HCT116 (cell line): Measurements from ENCODE around the gene LHFPL4. TPM values are rescaled to one million over a fixed set of nuclear protein-coding genes. Genes with fewer than 3 reads are reported as not detected.
"Not testable (repeated sequence)": the region's sequence is repeated elsewhere in the genome, so short reads cannot be mapped to it uniquely, and the experiment has no call there.

Source experiments
- ATAC-seq: fragments of 200-7000 bp; cut with Tn5 transposase; 2 replicates; pipeline ENCODE4 v1.9.1; 2020; ENCODE audit warnings: mild to moderate bottlenecking, moderate library complexity
- BruUV-seq: library from RNA; stranded (reverse); fragments of 400-500 nt; replicated peaks from 2 replicates; lab custom pipeline; 2021; lab: Mats Ljungman, UMichigan
- CTCF ChIA-PET: fragments of 300-600 bp; sonication (Branson Sonifier 250); formaldehyde crosslinking; loops from one replicate; lab custom pipeline; 2021; ENCODE audit warnings: antibody characterized with exemption; lab: Charles Lee
- POLR2A ChIA-PET: fragments of 300-600, 350-600 bp; sonication (Branson Sonifier 250); formaldehyde crosslinking; loops from one replicate; lab custom pipeline; 2021; ENCODE audit warnings: antibody characterized with exemption; lab: Charles Lee
- RAD21 ChIA-PET, 2 experiments: fragments of 300-600 bp; sonication (Branson Sonifier 250); formaldehyde crosslinking; loops; one replicate each; lab custom pipeline; 2023; ENCODE audit warnings: low total read pairs in 2 of 2; ENCODE audit not compliant: uncharacterized antibody in 2 of 2, unreplicated experiment in 2 of 2, low non-redundant PET in 1 of 2; lab: Charles Lee
- DNase-seq: peaks from one replicate; pipeline ENCODE4 v3.0.0-alpha.2; 2010; ENCODE audit warnings: low read depth, low spot score
- H2AFZ ChIP-seq: fragments of 200-600 bp; shearing (Covaris generic), sonication (generic); 2 replicates; pipeline ENCODE4 v1.6.1; 2017; ENCODE audit warnings: low read depth, mixed run types, mixed read lengths, antibody characterized with exemption, low read length; ENCODE audit not compliant: poor library complexity, severe bottlenecking
- H3K27ac ChIP-seq: 2 replicates; pipeline ENCODE4 v1.5.1; 2012; ENCODE audit warnings: low read depth, low read length
- H3K27me3 ChIP-seq: fragments of 200-600 bp; sonication (generic); 2 replicates; pipeline ENCODE4 v1.6.1; 2016; ENCODE audit warnings: mixed run types, low read length, mixed read lengths; ENCODE audit not compliant: insufficient read depth
- H3K36me3 ChIP-seq, 2 experiments: fragments of 200-500 bp in 1 of 2; fragments of 200-600 bp in 1 of 2; sonication (Bioruptor generic) in 1 of 2; sonication (generic) in 1 of 2; 2 replicates each; pipeline versions ENCODE4 v1.5.1 to v1.6.1; 2014 to 2016; ENCODE audit warnings: low read length in 2 of 2, inconsistent platforms in 1 of 2, mixed read lengths in 1 of 2, mixed run types in 1 of 2; ENCODE audit not compliant: insufficient read depth in 2 of 2, control insufficient read depth in 1 of 2
- H3K4me1 ChIP-seq, 2 experiments: fragments of 200-600 bp in 1 of 2; sonication (generic) in 1 of 2; 2 replicates each; pipeline versions ENCODE4 v1.5.1 to v1.6.1; 2012 to 2017; ENCODE audit warnings: low read length in 2 of 2, inconsistent platforms in 1 of 2, mild to moderate bottlenecking in 1 of 2, mixed read lengths in 1 of 2, mixed run types in 1 of 2, moderate library complexity in 1 of 2; ENCODE audit not compliant: insufficient read depth in 2 of 2, control insufficient read depth in 1 of 2
- H3K4me2 ChIP-seq: fragments of 200-600 bp; sonication (generic); 2 replicates; pipeline ENCODE4 v1.6.1; 2017; ENCODE audit warnings: mixed run types, low read length, mixed read lengths
- H3K4me3 ChIP-seq, 2 experiments: fragments of 200-600 bp in 1 of 2; sonication (generic) in 1 of 2; replicated peaks in 1 of 2; 2 replicates each; pipeline ENCODE4 v1.5.1; 2011 to 2016; ENCODE audit warnings: low read length in 2 of 2, control low read depth in 1 of 2, low read depth in 1 of 2, mild to moderate bottlenecking in 1 of 2, mixed read lengths in 1 of 2, mixed run types in 1 of 2
- H3K79me2 ChIP-seq: fragments of 200-600 bp; sonication (generic); 2 replicates; pipeline ENCODE4 v1.6.1; 2017; ENCODE audit warnings: mild to moderate bottlenecking, mixed run types, low read length, moderate library complexity, mixed read lengths; ENCODE audit not compliant: insufficient read depth
- H3K9ac ChIP-seq: fragments of 200-600 bp; sonication (generic); 2 replicates; pipeline ENCODE4 v1.6.1; 2016; ENCODE audit warnings: low read length, mixed read lengths
- H3K9me2 ChIP-seq: fragments of 200-600 bp; sonication (generic), shearing (Covaris generic); 2 replicates; pipeline ENCODE4 v1.6.1; 2017; ENCODE audit warnings: mixed run types, mild to moderate bottlenecking, moderate library complexity; ENCODE audit not compliant: insufficient read depth
- H3K9me3 ChIP-seq, 2 experiments: fragments of 200-500 bp in 1 of 2; fragments of 200-600 bp in 1 of 2; sonication (Bioruptor generic) in 1 of 2; sonication (generic) in 1 of 2; 2 replicates each; pipeline ENCODE4 v1.6.1; 2014 to 2017; ENCODE audit warnings: low read length in 2 of 2, mixed read lengths in 2 of 2, inconsistent platforms in 1 of 2, low read depth in 1 of 2, mild to moderate bottlenecking in 1 of 2, mixed run types in 1 of 2, moderate library complexity in 1 of 2; ENCODE audit not compliant: control insufficient read depth in 1 of 2, insufficient read depth in 1 of 2
- H4K20me1 ChIP-seq: fragments of 200-600 bp; sonication (generic), shearing (Covaris generic); 2 replicates; pipeline ENCODE4 v1.6.1; 2017; ENCODE audit warnings: mixed run types, mild to moderate bottlenecking, moderate library complexity; ENCODE audit not compliant: insufficient read depth
- CEBPB ChIP-seq: IDR thresholded peaks from 2 replicates; pipeline ENCODE4 v1.6.1; 2012; ENCODE audit warnings: low read depth
- EZH2 ChIP-seq: fragments of 200-600 bp; sonication (generic); IDR thresholded peaks from 2 replicates; pipeline ENCODE4 v1.6.1; 2017; ENCODE audit warnings: antibody characterized with exemption, mixed run types
- JUND ChIP-seq: IDR thresholded peaks from 2 replicates; pipeline ENCODE4 v1.6.1; 2012
- RAD21 ChIP-seq: IDR thresholded peaks from 2 replicates; pipeline ENCODE4 v1.6.1; 2012; ENCODE audit warnings: low read depth, mild to moderate bottlenecking
- SIN3A ChIP-seq: IDR thresholded peaks from 2 replicates; pipeline ENCODE4 v1.6.1; 2012; ENCODE audit warnings: low read depth
- SRF ChIP-seq: IDR thresholded peaks from 2 replicates; pipeline ENCODE4 v1.6.1; 2012; ENCODE audit warnings: low read depth
- ZNF274 ChIP-seq: fragments of 200-500 bp; sonication (Bioruptor generic); IDR thresholded peaks from 2 replicates; pipeline ENCODE4 v1.6.1; 2014; ENCODE audit warnings: mild to moderate bottlenecking, low read depth, low read length, inconsistent platforms
- intact Hi-C: fragments of 100-400 bp; cut with micrococcal nuclease; formaldehyde crosslinking; loops from 2 replicates; pipeline ENCODE4 v1.10.0; 2022
- total RNA-seq: library from RNA; stranded (reverse); gene quantifications from one replicate; pipeline ENCODE4 v1.2.1, GENCODE V29; 2021; ENCODE audit not compliant: unreplicated experiment
- TF ChIP-seq, protein P1 (sequence below): IDR thresholded peaks from 2 replicates; pipeline ENCODE4 v1.6.1; 2011; ENCODE audit warnings: mild to moderate bottlenecking, low read length, moderate library complexity; ENCODE audit not compliant: insufficient replicate concordance; ENCODE audit errors: extremely low read depth
- TF ChIP-seq, protein P2 (sequence below): IDR thresholded peaks from 2 replicates; pipeline ENCODE4 v1.6.1; 2012; ENCODE audit warnings: low read depth

The LHFPL4 gene
- total RNA-seq, 1 experiment from 2014 or later = not detected

DNA sequence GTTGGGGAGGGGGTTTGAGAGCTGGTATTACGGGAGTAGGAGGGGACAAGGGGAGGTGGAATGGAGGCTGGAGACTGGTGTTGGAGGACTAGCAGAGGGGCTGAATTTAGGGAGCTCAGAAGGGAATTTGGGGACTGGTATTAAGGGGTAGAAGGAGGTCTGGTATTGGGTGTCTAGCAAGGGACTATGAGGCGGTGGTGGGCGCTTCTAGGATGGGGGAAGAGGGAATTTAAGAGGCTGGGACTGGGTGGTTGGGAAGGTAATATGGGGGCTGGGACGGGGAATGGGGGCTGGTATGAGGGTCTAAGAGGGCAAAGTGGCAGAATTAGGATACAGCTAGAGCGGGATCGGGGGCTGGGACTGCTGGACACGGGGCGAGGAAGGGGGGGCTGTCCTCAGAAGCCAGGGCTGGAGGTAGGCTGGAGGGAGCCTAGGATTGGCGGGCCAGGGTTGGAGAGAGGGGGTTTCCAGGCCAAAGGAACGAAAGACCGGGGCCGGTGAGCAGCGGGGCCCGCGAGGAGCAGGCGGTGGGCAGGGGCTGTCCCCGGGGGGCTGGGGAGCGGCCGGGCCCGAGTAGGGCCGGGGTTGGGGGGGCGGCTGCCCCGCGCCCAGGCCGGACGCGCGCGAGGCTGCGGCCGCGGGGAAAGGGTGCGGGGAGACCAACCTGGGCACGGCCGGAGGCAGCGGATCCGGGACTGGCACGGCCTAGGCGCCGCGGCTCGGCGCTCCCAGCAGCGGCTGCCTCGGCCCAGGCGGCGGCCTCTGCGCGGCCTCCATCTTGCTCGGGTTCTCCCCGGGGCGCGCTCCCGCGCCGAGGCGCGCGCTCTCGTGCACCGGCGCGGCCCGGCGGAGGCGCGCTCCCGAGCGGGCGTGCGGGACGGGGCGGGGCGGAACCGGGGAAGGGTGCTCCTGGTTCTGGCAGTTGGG, at the start of gene LHFPL4 (continued):
- TF ChIP-seq RAD21 = no peak

DNA sequence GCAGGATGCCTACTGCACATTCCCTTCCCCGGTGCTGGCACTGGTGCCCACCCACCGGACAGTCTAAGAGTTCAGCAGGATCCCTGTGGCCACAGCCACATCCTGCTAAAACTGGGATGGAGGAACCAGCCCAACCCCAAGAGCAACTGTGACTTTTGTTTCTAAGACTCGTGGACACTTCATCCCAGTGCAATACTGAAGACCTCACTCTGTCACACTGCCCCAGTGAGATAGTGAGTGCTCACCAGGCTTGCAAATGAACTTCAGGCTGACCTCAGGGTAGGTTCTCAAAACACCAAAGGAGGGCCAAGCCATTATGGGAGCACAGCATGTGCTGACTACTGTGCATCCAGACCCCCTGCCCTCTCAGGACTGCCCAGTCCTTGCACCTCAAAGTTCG, 49.0 kb upstream of the LHFPL4 start:
- H3K4me3 ChIP-seq = no peak overlapping the region
- H3K9ac ChIP-seq = no peak overlapping the region
- no peak overlapping the region for H2AFZ ChIP-seq
- ChIA-PET RAD21 (no interaction called here), POLR2A (no interaction called here), CTCF (no interaction called here)
- TF ChIP-seq JUND = no peak
- TF ChIP-seq SIN3A = no peak
- TF ChIP-seq SRF = no peak
- no peak for TF ChIP-seq EZH2
- TF ChIP-seq CEBPB = no peak
- TF ChIP-seq ZNF274 = no peak
- TF ChIP-seq, protein P1, sequence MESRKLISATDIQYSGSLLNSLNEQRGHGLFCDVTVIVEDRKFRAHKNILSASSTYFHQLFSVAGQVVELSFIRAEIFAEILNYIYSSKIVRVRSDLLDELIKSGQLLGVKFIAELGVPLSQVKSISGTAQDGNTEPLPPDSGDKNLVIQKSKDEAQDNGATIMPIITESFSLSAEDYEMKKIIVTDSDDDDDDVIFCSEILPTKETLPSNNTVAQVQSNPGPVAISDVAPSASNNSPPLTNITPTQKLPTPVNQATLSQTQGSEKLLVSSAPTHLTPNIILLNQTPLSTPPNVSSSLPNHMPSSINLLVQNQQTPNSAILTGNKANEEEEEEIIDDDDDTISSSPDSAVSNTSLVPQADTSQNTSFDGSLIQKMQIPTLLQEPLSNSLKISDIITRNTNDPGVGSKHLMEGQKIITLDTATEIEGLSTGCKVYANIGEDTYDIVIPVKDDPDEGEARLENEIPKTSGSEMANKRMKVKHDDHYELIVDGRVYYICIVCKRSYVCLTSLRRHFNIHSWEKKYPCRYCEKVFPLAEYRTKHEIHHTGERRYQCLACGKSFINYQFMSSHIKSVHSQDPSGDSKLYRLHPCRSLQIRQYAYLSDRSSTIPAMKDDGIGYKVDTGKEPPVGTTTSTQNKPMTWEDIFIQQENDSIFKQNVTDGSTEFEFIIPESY = no peak
- TF ChIP-seq, protein P2, sequence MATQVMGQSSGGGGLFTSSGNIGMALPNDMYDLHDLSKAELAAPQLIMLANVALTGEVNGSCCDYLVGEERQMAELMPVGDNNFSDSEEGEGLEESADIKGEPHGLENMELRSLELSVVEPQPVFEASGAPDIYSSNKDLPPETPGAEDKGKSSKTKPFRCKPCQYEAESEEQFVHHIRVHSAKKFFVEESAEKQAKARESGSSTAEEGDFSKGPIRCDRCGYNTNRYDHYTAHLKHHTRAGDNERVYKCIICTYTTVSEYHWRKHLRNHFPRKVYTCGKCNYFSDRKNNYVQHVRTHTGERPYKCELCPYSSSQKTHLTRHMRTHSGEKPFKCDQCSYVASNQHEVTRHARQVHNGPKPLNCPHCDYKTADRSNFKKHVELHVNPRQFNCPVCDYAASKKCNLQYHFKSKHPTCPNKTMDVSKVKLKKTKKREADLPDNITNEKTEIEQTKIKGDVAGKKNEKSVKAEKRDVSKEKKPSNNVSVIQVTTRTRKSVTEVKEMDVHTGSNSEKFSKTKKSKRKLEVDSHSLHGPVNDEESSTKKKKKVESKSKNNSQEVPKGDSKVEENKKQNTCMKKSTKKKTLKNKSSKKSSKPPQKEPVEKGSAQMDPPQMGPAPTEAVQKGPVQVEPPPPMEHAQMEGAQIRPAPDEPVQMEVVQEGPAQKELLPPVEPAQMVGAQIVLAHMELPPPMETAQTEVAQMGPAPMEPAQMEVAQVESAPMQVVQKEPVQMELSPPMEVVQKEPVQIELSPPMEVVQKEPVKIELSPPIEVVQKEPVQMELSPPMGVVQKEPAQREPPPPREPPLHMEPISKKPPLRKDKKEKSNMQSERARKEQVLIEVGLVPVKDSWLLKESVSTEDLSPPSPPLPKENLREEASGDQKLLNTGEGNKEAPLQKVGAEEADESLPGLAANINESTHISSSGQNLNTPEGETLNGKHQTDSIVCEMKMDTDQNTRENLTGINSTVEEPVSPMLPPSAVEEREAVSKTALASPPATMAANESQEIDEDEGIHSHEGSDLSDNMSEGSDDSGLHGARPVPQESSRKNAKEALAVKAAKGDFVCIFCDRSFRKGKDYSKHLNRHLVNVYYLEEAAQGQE = no peak
- no peak overlapping the region for H3K27ac ChIP-seq
- DNase-seq (no peak), ATAC-seq (no peak)
- no TSS peak for BruUV-seq
- H3K4me2 ChIP-seq = no peak overlapping the region
- H3K79me2 ChIP-seq = no peaks in the 10 kb centered on the region
- no peaks in the 10 kb centered on the region for H4K20me1 ChIP-seq
- H3K36me3 ChIP-seq = no peaks in the 10 kb centered on the region
- H3K9me2 ChIP-seq = no peaks in the 10 kb centered on the region
- intact Hi-C loops = no loop called here
- no peaks in the 10 kb centered on the region for H3K27me3 ChIP-seq
- H3K4me1 ChIP-seq = no peaks in the 10 kb centered on the region
- peaks cover 6 to 8% of the 10 kb centered on the region in 2 experiments; a peak in 3 of 4 replicates for H3K9me3 ChIP-seq

DNA sequence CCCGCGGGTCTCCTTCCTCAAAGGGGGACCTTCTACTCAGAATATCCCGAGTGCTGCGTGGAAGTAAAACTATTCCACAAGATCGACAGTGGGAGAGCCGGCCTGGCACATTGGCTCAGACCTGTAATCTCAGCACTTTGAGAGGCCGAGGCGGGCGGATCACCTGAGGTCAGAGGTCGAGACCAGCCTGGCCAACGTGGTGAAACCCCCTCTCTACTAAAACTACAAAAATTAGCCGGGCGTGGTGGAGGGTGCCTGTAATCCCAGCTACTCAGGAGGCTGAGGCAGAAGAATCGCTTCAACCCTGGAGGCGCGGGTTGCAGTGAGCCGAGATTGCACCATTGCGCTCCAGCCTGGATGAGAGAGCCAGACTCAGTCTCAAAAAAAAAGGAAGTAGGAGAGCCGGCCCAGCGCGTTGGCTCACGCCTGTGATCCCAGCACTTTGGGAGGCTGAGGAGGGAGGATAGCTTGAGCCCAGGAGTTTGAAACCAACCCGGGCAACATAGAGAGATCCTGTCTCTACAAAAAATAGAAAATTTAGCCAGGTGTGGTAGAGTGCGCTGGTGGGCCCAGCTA, 47.5 kb upstream of the LHFPL4 start:
- H3K9me3 ChIP-seq, H3K27ac ChIP-seq, RAD21 ChIA-PET: not testable (repeated sequence)

More for the DNA sequence above, 47.5 kb upstream of the LHFPL4 start:
- intact Hi-C loops, H3K9ac ChIP-seq, H3K9me2 ChIP-seq, H3K27me3 ChIP-seq, H3K4me2 ChIP-seq, H3K4me3 ChIP-seq, DNase-seq, CTCF ChIA-PET, H4K20me1 ChIP-seq, H3K79me2 ChIP-seq, ATAC-seq, BruUV-seq, H3K36me3 ChIP-seq, H2AFZ ChIP-seq, POLR2A ChIA-PET, H3K4me1 ChIP-seq: not testable (repeated sequence)
